Activated T-helper 2 cell treated with anti-CD3 and anti-CD28 coated beads, Interferon-gamma antibody, Interleukin-2, Interleukin-4, amounts not matched to agents 10 μg/mL and 5 μg/mL and 100 μg/mL, durations not matched to agents 14 hours and 24 hours and 36 hours (primary cell): Measurements from ENCODE around the gene FAM170B. TPM values are rescaled to one million over a fixed set of nuclear protein-coding genes. Genes with fewer than 3 reads are reported as not detected.

ENCODE experiments used
- DNase-seq: peaks from one replicate; pipeline ENCODE4 v3.0.0; 2021; ENCODE audit warnings: low spot score
- H3K27ac Mint-ChIP-seq: one replicate; pipeline ENCODE4 v1.8.0; 2021; ENCODE audit warnings: mixed read lengths
- H3K27me3 Mint-ChIP-seq: one replicate; pipeline ENCODE4 v1.8.0; 2021; ENCODE audit warnings: low read depth, mixed read lengths
- H3K36me3 Mint-ChIP-seq: one replicate; pipeline ENCODE4 v1.8.0; 2021; ENCODE audit warnings: low read depth, mixed read lengths
- H3K4me1 Mint-ChIP-seq: one replicate; pipeline ENCODE4 v1.8.0; 2021; ENCODE audit warnings: low read depth, mixed read lengths
- H3K4me3 Mint-ChIP-seq: one replicate; pipeline ENCODE4 v1.8.0; 2021; ENCODE audit warnings: low read depth, mild to moderate bottlenecking, moderate library complexity, mixed read lengths
- H3K9me3 Mint-ChIP-seq: one replicate; pipeline ENCODE4 v1.8.0; 2021; ENCODE audit warnings: mixed read lengths
- intact Hi-C: fragments of 100-400 bp; cut with micrococcal nuclease; formaldehyde crosslinking; loops from one replicate; pipeline ENCODE4 v1.15.1; 2023
- total RNA-seq: library from RNA; stranded (reverse); gene quantifications from 2 replicates; pipeline ENCODE4 v1.2.3, GENCODE V29; 2022

Gene FAM170B
- total RNA-seq, 1 donor from 2014 or later: not detected

DNA sequence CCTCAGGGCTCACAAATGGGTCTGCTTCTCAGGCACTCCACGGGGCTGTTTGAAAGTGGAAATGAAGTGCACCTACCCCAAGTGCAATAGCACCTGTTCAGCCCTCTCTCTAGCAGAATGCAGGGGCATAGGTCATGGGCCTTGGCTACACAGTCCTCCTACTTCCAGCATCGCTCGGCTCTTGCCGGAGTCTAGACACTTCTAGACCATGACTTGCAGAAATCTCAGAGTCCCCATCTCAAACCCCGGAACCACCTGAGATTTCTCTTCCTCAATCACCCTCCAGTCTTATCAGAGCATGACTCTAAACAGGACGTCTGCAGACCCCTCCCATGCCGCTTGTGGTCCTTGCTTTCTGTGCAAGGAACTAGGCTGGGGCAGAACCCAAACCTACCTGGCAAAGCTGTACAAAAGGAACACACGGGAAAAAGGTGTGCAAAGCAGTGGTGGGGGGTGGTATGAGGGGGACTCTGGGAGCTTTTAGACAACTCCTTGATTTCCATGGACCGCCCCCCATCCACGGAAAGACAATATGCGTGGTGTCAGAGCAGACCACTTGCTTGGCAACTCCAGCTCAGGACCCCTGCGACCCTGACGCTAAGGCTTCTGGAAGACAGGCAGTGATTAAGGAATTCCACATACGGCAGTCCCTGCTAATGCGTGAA, 40.6 kb upstream of the FAM170B start:
- Mint-ChIP-seq H3K4me3 (no peak overlapping the region), H3K36me3 (peaks cover 29% of the 10 kb centered on the region), H3K4me1 (peaks cover 62% of the 10 kb centered on the region), H3K27me3 (no peaks in the 10 kb centered on the region), H3K9me3 (no peaks in the 10 kb centered on the region), H3K27ac (peak overlapping the region; percentile 71)
- intact Hi-C loops: no loop called here
- DNase-seq: no peak

DNA sequence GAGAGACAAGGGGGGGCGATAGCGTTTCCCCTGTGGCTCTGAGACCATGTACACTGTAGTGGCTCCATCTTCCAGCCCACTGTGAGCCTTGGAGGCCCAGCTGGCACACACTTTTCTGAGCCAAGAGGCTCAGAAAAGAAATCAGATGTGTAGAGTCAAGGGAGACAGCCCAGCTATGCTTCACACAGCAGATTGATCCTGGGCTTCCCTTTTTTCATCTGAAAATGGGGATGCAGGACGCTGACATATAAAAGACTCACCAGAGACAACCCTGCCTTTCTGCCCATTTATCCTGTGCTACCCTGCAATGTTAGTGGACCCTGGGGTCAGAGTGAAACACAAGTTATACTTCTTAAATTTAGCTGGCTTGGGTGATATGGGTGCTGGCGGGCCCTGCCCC, 40.0 kb upstream of the FAM170B start:
- no peak overlapping the region for H3K4me3 Mint-ChIP-seq
- intact Hi-C loops: no loop called here
- no peaks in the 10 kb centered on the region for H3K9me3 Mint-ChIP-seq
- DNase-seq: no peak
- peaks cover 27% of the 10 kb centered on the region for H3K36me3 Mint-ChIP-seq
- H3K27ac Mint-ChIP-seq: no peak overlapping the region
- peaks cover 61% of the 10 kb centered on the region for H3K4me1 Mint-ChIP-seq
- H3K27me3 Mint-ChIP-seq: no peaks in the 10 kb centered on the region

DNA sequence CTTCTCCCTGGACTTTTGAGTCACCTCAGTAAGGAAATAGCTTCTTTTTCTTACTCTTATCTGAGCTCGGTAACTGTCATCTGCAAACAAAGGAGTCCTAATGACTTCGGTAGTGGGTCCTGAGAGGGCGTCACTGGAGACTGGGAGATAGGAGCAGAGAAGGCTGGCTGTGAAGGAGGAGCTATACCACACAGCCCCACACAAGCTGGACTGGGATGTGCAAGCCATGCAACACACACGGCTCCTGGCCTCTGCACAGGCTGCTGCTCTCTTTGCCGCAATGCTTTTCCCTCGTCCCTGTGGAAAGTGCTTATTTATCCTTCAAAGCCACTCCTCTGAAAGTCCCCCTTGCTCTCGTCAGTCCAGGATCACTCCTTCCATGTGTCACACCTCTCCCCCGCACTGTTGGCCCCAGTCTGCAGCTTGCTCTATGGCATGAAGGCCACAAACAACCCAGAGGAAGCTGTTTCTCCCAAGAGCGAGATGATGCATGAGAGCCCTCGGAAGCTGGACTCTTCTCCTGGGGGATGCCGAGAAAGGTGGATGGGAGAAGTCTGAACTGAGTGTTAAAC, 39.5 kb upstream of the FAM170B start:
- no peaks in the 10 kb centered on the region for H3K27me3 Mint-ChIP-seq
- no peak for DNase-seq
- H3K36me3 Mint-ChIP-seq: peaks cover 23% of the 10 kb centered on the region
- peaks cover 57% of the 10 kb centered on the region for H3K4me1 Mint-ChIP-seq
- no peak overlapping the region for H3K4me3 Mint-ChIP-seq
- H3K9me3 Mint-ChIP-seq: no peaks in the 10 kb centered on the region
- H3K27ac Mint-ChIP-seq: no peak overlapping the region
- intact Hi-C loops: no loop called here

DNA sequence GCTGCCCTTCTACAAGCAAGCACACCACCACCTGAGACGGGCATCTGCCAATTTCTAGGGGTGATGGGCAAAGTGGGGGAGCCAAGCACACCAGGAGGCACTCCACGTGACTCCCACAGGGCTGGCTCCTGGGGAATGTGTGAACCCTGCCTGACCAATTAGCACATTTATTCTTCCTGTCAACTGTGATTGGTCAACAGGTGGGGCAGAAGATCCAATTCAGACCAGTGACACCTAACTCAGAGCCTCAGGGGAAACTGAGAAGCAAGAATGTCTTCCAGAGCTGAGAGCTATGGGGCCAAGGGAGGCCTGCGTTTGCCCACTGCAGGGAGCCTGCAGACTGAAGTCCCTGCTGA, 38.9 kb upstream of the FAM170B start:
- Mint-ChIP-seq H3K9me3 (no peaks in the 10 kb centered on the region), H3K27ac (no peak overlapping the region), H3K4me1 (peaks cover 56% of the 10 kb centered on the region), H3K4me3 (no peak overlapping the region), H3K36me3 (peaks cover 24% of the 10 kb centered on the region), H3K27me3 (no peaks in the 10 kb centered on the region)
- no peak for DNase-seq
- intact Hi-C loops: no loop called here

DNA sequence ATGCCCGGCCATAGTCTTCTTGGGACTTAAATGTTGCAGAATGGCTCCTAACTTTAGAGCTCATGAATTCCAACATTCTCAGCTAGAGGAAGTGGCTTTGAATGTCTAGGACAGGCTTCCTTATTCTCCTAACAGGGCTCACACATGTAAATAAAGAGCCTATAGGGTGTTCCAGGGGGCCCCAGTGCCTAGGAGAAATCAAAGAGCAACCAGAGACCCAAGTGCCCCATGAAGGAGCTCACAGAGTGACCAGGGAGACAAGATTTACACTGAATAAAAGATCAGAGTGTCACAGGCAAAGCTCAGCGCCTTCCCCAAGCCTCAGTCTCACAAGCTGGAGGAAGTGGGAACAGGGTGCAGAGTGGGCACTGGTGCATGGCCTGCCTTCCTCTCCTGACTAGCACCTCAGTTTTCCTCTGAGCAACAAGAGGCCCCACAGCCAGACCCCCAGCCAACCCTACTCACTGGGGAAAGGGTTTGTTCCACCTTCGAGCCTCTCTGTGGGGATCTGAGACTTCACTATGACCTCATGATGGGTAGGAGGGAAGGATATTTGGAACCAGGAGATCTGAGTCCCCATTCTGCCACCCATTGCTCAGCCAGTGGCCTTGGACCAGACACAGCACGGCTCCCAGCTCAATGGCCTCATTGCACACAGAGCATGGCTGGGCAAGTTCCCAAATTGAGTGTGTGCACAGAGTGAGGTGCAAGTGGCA, 38.4 kb upstream of the FAM170B start:
- H3K4me1 Mint-ChIP-seq: peaks cover 53% of the 10 kb centered on the region
- H3K27me3 Mint-ChIP-seq: no peaks in the 10 kb centered on the region
- H3K36me3 Mint-ChIP-seq: peaks cover 23% of the 10 kb centered on the region
- no peaks in the 10 kb centered on the region for H3K9me3 Mint-ChIP-seq
- H3K27ac Mint-ChIP-seq: peak overlapping the region; percentile 46
- no peak overlapping the region for H3K4me3 Mint-ChIP-seq
- intact Hi-C loops: no loop called here
- peak; percentile 6 for DNase-seq

DNA sequence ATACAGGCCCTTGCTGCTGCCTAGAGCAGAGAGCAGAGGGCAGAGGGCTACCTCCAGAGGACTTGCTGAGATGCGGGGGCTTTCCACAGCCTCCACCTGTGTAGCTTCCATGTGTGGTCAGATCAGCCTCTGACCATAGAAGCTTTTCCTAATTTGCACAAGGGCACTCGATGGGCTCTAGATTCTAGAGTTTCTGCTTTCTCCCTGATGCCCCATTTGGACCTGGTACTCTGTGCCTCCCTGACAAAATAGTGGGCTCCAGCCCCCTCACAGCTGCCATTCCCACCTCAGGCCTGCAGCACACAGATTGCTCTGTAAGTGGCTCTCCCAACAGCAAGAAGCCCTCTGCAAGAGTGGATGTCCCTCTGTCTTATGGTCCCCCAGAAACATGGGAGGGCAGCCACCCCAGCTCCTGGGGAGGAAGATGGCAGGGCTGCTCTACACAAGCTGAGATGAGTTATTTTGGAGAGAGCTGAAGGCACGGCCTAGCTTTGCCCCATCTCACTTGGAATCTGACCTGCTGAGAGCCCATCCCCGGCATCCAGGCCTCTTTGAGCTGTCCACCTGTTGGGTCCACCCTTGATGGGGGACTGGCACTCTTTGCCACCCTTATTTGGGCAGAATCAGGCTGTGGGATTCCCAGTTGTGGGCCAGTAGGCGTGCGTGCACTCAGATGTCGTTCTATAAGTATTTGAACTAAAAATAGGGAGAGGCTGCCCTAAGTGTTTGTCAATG, 37.7 kb upstream of the FAM170B start:
- Mint-ChIP-seq H3K36me3 (peaks cover 25% of the 10 kb centered on the region), H3K27me3 (no peaks in the 10 kb centered on the region), H3K4me1 (peaks cover 53% of the 10 kb centered on the region), H3K9me3 (no peaks in the 10 kb centered on the region), H3K27ac (no peak overlapping the region), H3K4me3 (no peak overlapping the region)
- intact Hi-C loops: no loop called here
- DNase-seq: no peak

DNA sequence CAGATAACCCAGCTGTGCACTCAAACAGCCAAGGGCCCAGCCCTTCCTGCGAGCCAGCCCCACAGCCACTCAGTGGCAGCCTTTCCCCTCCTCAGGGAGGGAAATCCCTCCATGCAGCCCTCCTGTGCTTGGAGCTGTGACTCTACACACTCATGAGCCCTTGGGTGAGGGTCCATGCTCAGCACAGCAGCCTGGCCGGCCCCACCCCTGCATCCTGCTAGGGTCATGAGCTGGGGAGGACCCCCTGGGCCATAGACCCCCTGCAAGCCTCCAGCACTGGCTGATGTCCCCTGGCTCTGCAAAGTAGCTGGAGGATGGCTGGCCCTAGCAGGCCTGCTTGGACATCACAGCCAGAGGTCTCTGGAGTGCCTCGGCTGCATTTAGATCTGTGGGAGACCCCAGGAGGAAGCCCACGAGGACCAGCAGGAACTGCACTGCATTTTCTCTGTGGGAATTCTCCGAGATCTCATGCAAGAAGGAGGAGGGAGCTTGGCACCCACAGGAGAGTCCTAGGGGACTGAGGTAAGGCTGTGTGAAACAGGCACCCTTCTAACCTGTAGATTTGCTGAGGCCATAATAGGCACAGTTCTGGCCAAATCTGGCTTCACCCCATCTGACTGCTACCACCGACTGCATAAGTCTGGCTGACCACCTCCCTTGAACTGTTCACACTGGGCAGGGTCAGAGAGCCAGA, 37.0 kb upstream of the FAM170B start:
- peaks cover 54% of the 10 kb centered on the region for H3K4me1 Mint-ChIP-seq
- H3K9me3 Mint-ChIP-seq: no peaks in the 10 kb centered on the region
- no peak overlapping the region for H3K4me3 Mint-ChIP-seq
- peak overlapping the region; percentile 3 for H3K27ac Mint-ChIP-seq
- H3K27me3 Mint-ChIP-seq: no peaks in the 10 kb centered on the region
- peak; percentile 6 for DNase-seq
- intact Hi-C loops: no loop called here
- H3K36me3 Mint-ChIP-seq: peaks cover 23% of the 10 kb centered on the region

DNA sequence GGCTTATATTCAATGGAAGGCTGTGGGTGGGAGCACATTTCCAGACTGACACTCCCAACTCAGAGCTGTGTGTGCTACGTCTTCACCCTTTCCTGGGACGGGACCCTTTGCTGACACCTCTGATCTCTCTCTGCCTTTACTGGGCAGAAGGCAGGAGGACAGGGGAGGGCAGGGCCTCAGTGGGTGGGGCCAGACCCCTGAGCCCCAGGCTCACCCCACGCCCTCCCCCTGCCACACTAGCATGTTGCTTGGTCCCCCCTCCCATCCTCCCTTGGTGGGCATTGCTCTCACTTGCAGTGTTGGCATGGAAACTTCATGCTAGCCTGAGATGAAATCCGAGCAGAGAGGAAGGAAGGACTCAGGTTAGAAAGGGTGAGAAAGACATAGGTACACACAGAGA, 36.0 kb upstream of the FAM170B start:
- intact Hi-C loops: no loop called here
- Mint-ChIP-seq H3K27ac (no peak overlapping the region), H3K27me3 (no peaks in the 10 kb centered on the region), H3K9me3 (no peaks in the 10 kb centered on the region), H3K4me3 (no peak overlapping the region), H3K36me3 (peaks cover 20% of the 10 kb centered on the region), H3K4me1 (peaks cover 49% of the 10 kb centered on the region)
- no peak for DNase-seq

DNA sequence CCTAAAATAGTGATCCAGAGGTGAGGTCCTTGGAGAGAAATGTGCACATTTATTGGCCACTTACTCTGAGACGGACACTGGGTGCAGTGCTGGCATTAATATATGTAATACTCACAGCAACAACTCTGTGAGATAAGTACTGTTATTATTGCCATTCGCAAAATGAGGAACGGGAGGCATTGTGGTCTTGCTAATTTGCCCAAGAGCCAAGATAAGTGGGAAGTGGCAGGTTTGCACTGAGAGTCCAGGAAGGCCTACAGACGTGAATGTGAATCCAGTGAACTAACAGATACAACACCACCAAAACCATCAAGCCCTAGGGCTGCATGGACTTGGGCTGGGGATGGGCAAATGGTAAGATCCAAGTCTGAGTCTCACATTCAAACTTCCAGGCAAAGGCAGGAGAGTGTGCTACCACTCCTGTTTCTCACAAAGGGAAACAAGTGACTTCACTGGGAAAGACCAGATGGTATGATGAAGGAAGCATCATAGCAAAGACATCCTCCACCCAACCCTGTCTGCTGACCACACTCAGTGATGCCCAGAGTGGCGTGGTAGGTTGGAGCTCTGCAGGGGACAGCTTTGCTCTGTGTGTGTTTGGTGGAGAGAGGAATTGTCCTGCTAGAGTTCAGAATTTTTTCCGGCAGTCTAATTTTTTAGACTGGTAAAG, 35.1 kb upstream of the FAM170B start:
- Mint-ChIP-seq H3K4me1 (peaks cover 50% of the 10 kb centered on the region), H3K27ac (peak overlapping the region; percentile 23), H3K36me3 (peaks cover 25% of the 10 kb centered on the region), H3K27me3 (no peaks in the 10 kb centered on the region), H3K4me3 (no peak overlapping the region), H3K9me3 (no peaks in the 10 kb centered on the region)
- no peak for DNase-seq
- intact Hi-C loops: no loop called here

DNA sequence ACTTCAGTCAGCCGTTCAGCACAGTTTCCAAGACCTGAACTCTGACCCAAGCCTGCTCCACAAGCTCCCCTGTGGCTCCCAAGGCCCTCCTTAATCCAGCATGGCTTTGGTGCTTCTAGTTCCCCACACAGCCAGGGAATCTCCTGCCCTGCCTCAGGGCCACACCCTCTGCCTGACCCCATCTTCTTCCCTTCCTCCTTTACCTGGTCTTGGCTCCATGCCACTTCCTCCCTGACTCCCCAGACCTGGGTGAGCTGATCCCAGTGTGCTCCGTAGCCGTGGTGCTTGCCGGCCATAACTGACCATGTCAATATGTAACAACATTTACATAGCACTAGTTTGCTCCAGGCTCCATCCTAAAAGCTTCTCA, 34.3 kb upstream of the FAM170B start:
- Mint-ChIP-seq H3K9me3 (no peaks in the 10 kb centered on the region), H3K4me3 (no peak overlapping the region), H3K27me3 (no peaks in the 10 kb centered on the region), H3K36me3 (peaks cover 29% of the 10 kb centered on the region), H3K27ac (peak overlapping the region; percentile 71), H3K4me1 (peaks cover 47% of the 10 kb centered on the region)
- intact Hi-C loops: no loop called here
- DNase-seq: no peak

DNA sequence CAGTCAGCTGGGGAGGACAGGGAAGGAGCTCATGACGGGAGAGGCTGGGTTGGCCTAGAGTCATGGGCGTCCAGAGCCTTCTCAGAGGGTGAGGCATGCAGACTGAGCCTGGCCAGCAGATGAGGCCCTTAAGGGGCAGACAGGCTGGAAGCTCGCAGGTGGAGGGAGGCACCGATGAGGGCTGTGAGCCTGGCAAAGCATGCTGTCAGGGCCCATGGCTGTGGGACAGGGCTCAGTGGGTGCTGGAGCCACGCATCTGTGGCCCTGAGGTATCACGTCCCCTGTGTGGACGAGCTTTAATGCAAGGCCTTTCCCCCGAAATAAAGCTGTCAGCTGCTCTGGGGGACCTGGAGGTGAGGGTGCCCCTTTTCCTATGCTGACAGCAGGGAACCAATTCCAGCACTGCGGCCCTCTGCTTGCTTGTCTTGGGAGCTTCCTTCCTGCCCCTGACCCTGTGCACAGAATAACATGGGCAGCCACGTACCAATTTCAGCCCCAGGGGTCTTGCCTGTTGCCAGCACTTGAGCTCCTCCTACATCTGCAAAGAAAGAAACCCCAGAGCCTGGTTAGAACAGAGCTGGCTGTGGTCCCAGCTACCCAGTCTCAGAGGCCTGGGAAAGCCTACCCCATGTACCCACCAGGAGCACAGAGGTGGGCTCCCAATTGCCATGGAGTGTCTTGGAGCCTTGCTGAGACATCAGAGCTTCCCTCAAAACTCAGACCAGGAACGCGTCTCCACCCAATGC, 33.8 kb upstream of the FAM170B start:
- no peak overlapping the region for H3K4me3 Mint-ChIP-seq
- peaks cover 44% of the 10 kb centered on the region for H3K4me1 Mint-ChIP-seq
- no peaks in the 10 kb centered on the region for H3K27me3 Mint-ChIP-seq
- no peaks in the 10 kb centered on the region for H3K9me3 Mint-ChIP-seq
- DNase-seq: no peak
- intact Hi-C loops: no loop called here
- peak overlapping the region; percentile 60 for H3K27ac Mint-ChIP-seq
- peaks cover 34% of the 10 kb centered on the region for H3K36me3 Mint-ChIP-seq
